ENCODE data around the gene LURAP1L.
A peak's percentile ranks its signal among the peaks of the same experiment; 100 is the strongest.

LURAP1L gene

GRCh38 chr9:12818431-12819000 lies 43.7 kb downstream of the LURAP1L start:
- Histone ChIP-seq H3K4me1 (ENCODE audit: insufficient read depth, low read length, severe bottlenecking) (no peaks in the 10 kb centered on the region), H3K9me3 (ENCODE audit: low read length) (no peaks in the 10 kb centered on the region), H3K9ac (ENCODE audit: low read length) (no peak overlapping the region), H3K4me3 (ENCODE audit: low read depth, low read length, poor library complexity, severe bottlenecking) (no peak overlapping the region), H2AFZ (ENCODE audit: low read length) (no peak overlapping the region), H3K4me2 (ENCODE audit: low read length) (no peak overlapping the region), H3K79me2 (ENCODE audit: insufficient read depth, low read length) (no peaks in the 10 kb centered on the region), H3F3A (ENCODE audit: insufficient read depth, low read length) (no peaks in the 10 kb centered on the region), H3K27ac (ENCODE audit: low read depth, low read length, poor library complexity, severe bottlenecking) (no peak overlapping the region), H3K36me3 (ENCODE audit: insufficient read depth, low read length) (no peaks in the 10 kb centered on the region), H3K27me3 (ENCODE audit: insufficient read depth, low read length) (no peaks in the 10 kb centered on the region), H3K9me2 (ENCODE audit: low read depth, low read length) (no peaks in the 10 kb centered on the region), H4K20me1 (ENCODE audit: insufficient read depth, low read length) (no peaks in the 10 kb centered on the region)
- no peak for TF ChIP-seq CTCF (IDR thresholded peaks at IDR 0.05; ENCODE audit: low read length)
- no peak for TF ChIP-seq EZH2 (IDR thresholded peaks at IDR 0.05; ENCODE audit: borderline replicate concordance, low read length)

GRCh38 chr9:12819436-12820185 lies 44.8 kb downstream of the LURAP1L start:
- Histone ChIP-seq H3K79me2 (ENCODE audit: insufficient read depth, low read length) (no peaks in the 10 kb centered on the region), H3K9me3 (ENCODE audit: low read length) (no peaks in the 10 kb centered on the region), H3F3A (ENCODE audit: insufficient read depth, low read length) (no peaks in the 10 kb centered on the region), H3K27ac (ENCODE audit: low read depth, low read length, poor library complexity, severe bottlenecking) (no peak overlapping the region), H3K4me2 (ENCODE audit: low read length) (no peak overlapping the region), H3K4me1 (ENCODE audit: insufficient read depth, low read length, severe bottlenecking) (no peaks in the 10 kb centered on the region), H3K9me2 (ENCODE audit: low read depth, low read length) (no peaks in the 10 kb centered on the region), H3K4me3 (ENCODE audit: low read depth, low read length, poor library complexity, severe bottlenecking) (no peak overlapping the region), H3K36me3 (ENCODE audit: insufficient read depth, low read length) (no peaks in the 10 kb centered on the region), H3K9ac (ENCODE audit: low read length) (no peak overlapping the region), H4K20me1 (ENCODE audit: insufficient read depth, low read length) (no peaks in the 10 kb centered on the region), H2AFZ (ENCODE audit: low read length) (no peak overlapping the region), H3K27me3 (ENCODE audit: insufficient read depth, low read length) (no peaks in the 10 kb centered on the region)
- peak; percentile 51 for TF ChIP-seq CTCF (IDR thresholded peaks at IDR 0.05; ENCODE audit: low read length)
- no peak for TF ChIP-seq EZH2 (IDR thresholded peaks at IDR 0.05; ENCODE audit: borderline replicate concordance, low read length)

- H3F3A ChIP-seq (ENCODE audit: insufficient read depth, low read length), result no peaks in the 10 kb centered on the region
- no peaks in the 10 kb centered on the region for H3K9me3 ChIP-seq (ENCODE audit: low read length)
- TF ChIP-seq CTCF (IDR thresholded peaks at IDR 0.05; ENCODE audit: low read length) (no peak), EZH2 (IDR thresholded peaks at IDR 0.05; ENCODE audit: borderline replicate concordance, low read length) (no peak)
- no peak overlapping the region for H3K27ac ChIP-seq (ENCODE audit: low read depth, low read length, poor library complexity, severe bottlenecking)
- no peaks in the 10 kb centered on the region for H3K9me2 ChIP-seq (ENCODE audit: low read depth, low read length)
- no peak overlapping the region for H2AFZ ChIP-seq (ENCODE audit: low read length)
- H3K4me2 ChIP-seq (ENCODE audit: low read length), result no peak overlapping the region
- no peak overlapping the region for H3K4me3 ChIP-seq (ENCODE audit: low read depth, low read length, poor library complexity, severe bottlenecking)
- H4K20me1 ChIP-seq (ENCODE audit: insufficient read depth, low read length), result no peaks in the 10 kb centered on the region
- H3K9ac ChIP-seq (ENCODE audit: low read length), result no peak overlapping the region
- H3K36me3 ChIP-seq (ENCODE audit: insufficient read depth, low read length), result no peaks in the 10 kb centered on the region
- no peaks in the 10 kb centered on the region for H3K79me2 ChIP-seq (ENCODE audit: insufficient read depth, low read length)
- no peaks in the 10 kb centered on the region for H3K4me1 ChIP-seq (ENCODE audit: insufficient read depth, low read length, severe bottlenecking)
- H3K27me3 ChIP-seq (ENCODE audit: insufficient read depth, low read length), result no peaks in the 10 kb centered on the region
These were observed 47.3 kb downstream of the LURAP1L start for GRCh38 chr9:12822111-12822510.

Measured in OCI-LY1 (cell line).